ENCODE measurements around the gene MUC4.

GRCh38 chr3:195820901-195821300 is 9.2 kb upstream of the MUC4 start:
- TF ChIP-seq ZBTB33 (IDR thresholded peaks at IDR 0.05) (no peak), POLR2AphosphoS2 (IDR thresholded peaks at IDR 0.05; ENCODE audit: low read depth, low read length) (no peak), RAD51 (IDR thresholded peaks at IDR 0.05) (no peak), RBBP5 (conservative IDR thresholded peaks at IDR 0.05) (no peak), POLR2A (IDR thresholded peaks at IDR 0.05; ENCODE audit: low read depth, low read length) (no peak), NR2C2 (IDR thresholded peaks at IDR 0.05; ENCODE audit: borderline replicate concordance, control insufficient read depth, insufficient read length, low read depth) (no peak), POLR2AphosphoS5 (IDR thresholded peaks at IDR 0.05; ENCODE audit: low read length) (no peak), ATF3 (IDR thresholded peaks at IDR 0.05; ENCODE audit: borderline replicate concordance, extremely low read depth, low read depth, low read length) (no peak), SREBF1 (IDR thresholded peaks at IDR 0.05; ENCODE audit: low read length) (no peak), JUNB (IDR thresholded peaks at IDR 0.05) (no peak)
- TF ChIP-seq, protein P1, sequence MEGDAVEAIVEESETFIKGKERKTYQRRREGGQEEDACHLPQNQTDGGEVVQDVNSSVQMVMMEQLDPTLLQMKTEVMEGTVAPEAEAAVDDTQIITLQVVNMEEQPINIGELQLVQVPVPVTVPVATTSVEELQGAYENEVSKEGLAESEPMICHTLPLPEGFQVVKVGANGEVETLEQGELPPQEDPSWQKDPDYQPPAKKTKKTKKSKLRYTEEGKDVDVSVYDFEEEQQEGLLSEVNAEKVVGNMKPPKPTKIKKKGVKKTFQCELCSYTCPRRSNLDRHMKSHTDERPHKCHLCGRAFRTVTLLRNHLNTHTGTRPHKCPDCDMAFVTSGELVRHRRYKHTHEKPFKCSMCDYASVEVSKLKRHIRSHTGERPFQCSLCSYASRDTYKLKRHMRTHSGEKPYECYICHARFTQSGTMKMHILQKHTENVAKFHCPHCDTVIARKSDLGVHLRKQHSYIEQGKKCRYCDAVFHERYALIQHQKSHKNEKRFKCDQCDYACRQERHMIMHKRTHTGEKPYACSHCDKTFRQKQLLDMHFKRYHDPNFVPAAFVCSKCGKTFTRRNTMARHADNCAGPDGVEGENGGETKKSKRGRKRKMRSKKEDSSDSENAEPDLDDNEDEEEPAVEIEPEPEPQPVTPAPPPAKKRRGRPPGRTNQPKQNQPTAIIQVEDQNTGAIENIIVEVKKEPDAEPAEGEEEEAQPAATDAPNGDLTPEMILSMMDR (IDR thresholded peaks at IDR 0.05 in 2 of 3, conservative IDR thresholded peaks at IDR 0.05 in 1 of 3; ENCODE audit: control insufficient read depth in 2 of 3, extremely low read depth in 1 of 3, insufficient read depth in 1 of 3, low read depth in 3 of 3, low read length in 3 of 3): no peak

Measured in GM12878 (cell line).